Activated B cell treated with CpG ODN at 0.5 μM for 24 hours (primary cell): ENCODE data around the gene INTS4. TPM values are rescaled to one million over a fixed set of nuclear protein-coding genes. Genes with fewer than 3 reads are reported as not detected.
"Not testable (repeated sequence)": the region's sequence is repeated elsewhere in the genome, so short reads cannot be mapped to it uniquely, and the experiment has no call there.

Experiments
- ATAC-seq: fragments of 200-7000 bp; cut with Tn5 transposase; one replicate; pipeline ENCODE4 v1.10.0; 2021; ENCODE audit warnings: low read depth, mild to moderate bottlenecking, moderate library complexity
- CTCF ChIA-PET: fragments of 350-600 bp; sonication (Branson Sonifier 250); formaldehyde crosslinking; loops from one replicate; lab custom pipeline; 2021; ENCODE audit warnings: antibody characterized with exemption; lab: Charles Lee
- POLR2A ChIA-PET: fragments of 350-600 bp; sonication (Branson Sonifier 250); formaldehyde crosslinking; loops from one replicate; lab custom pipeline; 2021; ENCODE audit warnings: antibody characterized with exemption; lab: Charles Lee
- DNase-seq: peaks from one replicate; pipeline ENCODE4 v3.0.0; 2022
- H3K27ac Mint-ChIP-seq: one replicate; pipeline ENCODE4 v1.8.0; 2020; ENCODE audit warnings: mixed read lengths
- H3K27me3 Mint-ChIP-seq: one replicate; pipeline ENCODE4 v1.8.0; 2021; ENCODE audit warnings: mixed read lengths
- H3K36me3 Mint-ChIP-seq: one replicate; pipeline ENCODE4 v1.8.0; 2021; ENCODE audit warnings: low read depth, mixed read lengths
- H3K4me1 Mint-ChIP-seq: one replicate; pipeline ENCODE4 v1.8.0; 2021; ENCODE audit warnings: mixed read lengths
- H3K4me3 Mint-ChIP-seq: one replicate; pipeline ENCODE4 v1.8.0; 2020; ENCODE audit warnings: mild to moderate bottlenecking, mixed read lengths
- H3K9me3 Mint-ChIP-seq: one replicate; pipeline ENCODE4 v1.8.0; 2020; ENCODE audit warnings: mixed read lengths
- intact Hi-C: fragments of 100-400 bp; cut with micrococcal nuclease; formaldehyde crosslinking; loops from one replicate; pipeline ENCODE4 v1.15.1; 2024
- total RNA-seq: library from RNA; stranded (reverse); gene quantifications from 2 replicates; pipeline ENCODE4 v1.2.3, GENCODE V29; 2022
- TF ChIP-seq, protein P1 (sequence below): fragments of 200-600 bp; IDR thresholded peaks from one replicate; pipeline ENCODE4 v1.8.0; 2022; ENCODE audit warnings: antibody characterized with exemption, mild to moderate bottlenecking

INTS4 gene
- total RNA-seq, 1 donor from 2014 or later = 62.3 TPM

DNA sequence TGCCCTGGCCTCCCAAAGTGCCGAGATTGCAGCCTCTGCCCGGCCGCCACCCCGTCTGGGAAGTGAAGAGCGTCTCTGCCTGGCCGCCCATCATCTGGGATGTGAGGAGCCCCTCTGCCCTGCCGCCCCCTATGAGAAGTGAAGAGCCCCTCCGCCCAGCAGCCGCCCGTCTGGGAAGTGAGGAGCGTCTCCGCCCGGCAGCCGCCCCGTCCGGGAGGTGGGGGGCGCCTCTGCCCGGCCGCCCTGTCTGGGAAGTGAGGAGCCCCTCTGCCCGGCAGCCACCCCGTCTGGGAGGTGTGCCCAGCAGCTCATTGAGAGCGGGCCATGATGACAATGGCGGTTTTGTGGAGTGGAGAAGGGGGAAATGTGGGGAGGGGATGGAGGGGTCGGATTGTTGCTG, 60.9 kb downstream of the INTS4 start:
- H3K4me1 Mint-ChIP-seq, CTCF ChIA-PET, intact Hi-C loops, H3K9me3 Mint-ChIP-seq, H3K4me3 Mint-ChIP-seq, H3K27me3 Mint-ChIP-seq, ATAC-seq, POLR2A ChIA-PET, DNase-seq, H3K27ac Mint-ChIP-seq: not testable (repeated sequence)
- H3K36me3 Mint-ChIP-seq = peaks cover 74% of the 10 kb centered on the region

DNA sequence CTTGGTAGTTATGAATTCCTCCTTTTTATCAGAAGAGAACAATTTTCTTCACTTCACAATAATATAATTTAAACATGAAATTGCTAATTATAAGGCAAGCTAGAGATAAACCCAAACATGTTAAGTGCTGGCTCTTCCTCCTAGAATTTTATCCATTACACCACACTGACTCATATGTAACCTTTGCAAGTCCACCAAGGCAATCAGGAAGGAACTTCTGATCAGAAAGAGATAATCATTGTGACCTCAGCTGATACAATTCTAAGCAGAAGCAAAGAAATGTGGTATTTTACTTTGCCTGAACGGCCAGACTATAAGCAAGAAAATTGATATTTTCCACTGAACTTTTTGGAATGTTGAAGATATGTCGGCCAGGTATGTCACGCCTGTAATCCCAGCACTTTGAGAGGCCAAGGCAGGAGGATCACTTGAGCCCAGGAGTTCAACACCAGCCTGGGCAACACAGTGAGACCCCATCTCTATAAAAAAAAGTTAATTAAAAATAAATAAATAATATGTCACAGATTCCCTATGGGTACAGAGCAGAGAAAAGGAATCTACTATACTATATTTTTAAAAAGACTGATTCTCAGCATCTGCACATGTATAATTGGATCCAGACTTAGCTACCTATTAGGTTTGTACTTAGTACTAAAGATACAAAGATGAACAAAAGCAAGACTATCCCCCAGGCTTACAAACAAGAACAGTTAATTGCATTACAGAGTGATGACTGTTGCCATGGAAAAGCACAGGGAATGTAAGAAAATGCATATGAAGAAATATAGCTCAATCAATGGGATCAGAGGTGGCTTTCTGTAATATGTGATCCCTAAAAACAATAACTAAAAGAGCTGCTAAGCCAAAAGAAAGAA, 63.9 kb downstream of the INTS4 start:
- H3K4me1 Mint-ChIP-seq, CTCF ChIA-PET, H3K27me3 Mint-ChIP-seq, H3K27ac Mint-ChIP-seq, H3K9me3 Mint-ChIP-seq, H3K4me3 Mint-ChIP-seq, ATAC-seq, intact Hi-C loops, DNase-seq: not testable (repeated sequence)
- peaks cover 82% of the 10 kb centered on the region for H3K36me3 Mint-ChIP-seq
- POLR2A ChIA-PET = interaction anchor here (0.5 kb wide), 1 partner anchor 451 kb away, joined by 3 read pairs; no protein-coding TSS in a partner anchor

DNA sequence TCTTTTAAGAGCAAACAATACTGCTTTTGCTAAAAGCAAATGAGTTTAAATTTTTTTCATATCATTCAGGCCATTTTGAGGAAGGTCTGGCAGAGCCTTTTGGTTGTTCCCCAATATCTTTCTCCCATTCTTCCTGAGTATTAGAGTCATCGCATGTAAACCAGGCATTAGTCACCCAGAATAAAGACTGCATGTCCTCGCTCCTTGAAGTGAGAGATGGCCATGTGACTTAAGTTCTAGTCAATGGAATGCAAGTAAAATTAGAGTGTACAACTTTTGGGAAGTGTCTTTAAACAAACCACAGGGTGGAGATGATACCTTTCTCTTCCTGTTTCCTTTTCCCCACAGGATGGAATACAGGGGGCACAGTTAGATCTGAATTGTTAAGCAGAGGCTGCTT, 76.8 kb downstream of the INTS4 start:
- CTCF ChIA-PET, POLR2A ChIA-PET, H3K4me1 Mint-ChIP-seq, H3K9me3 Mint-ChIP-seq, H3K4me3 Mint-ChIP-seq, DNase-seq, intact Hi-C loops, H3K27me3 Mint-ChIP-seq, H3K27ac Mint-ChIP-seq, ATAC-seq: not testable (repeated sequence)
- peaks cover 52% of the 10 kb centered on the region for H3K36me3 Mint-ChIP-seq

DNA sequence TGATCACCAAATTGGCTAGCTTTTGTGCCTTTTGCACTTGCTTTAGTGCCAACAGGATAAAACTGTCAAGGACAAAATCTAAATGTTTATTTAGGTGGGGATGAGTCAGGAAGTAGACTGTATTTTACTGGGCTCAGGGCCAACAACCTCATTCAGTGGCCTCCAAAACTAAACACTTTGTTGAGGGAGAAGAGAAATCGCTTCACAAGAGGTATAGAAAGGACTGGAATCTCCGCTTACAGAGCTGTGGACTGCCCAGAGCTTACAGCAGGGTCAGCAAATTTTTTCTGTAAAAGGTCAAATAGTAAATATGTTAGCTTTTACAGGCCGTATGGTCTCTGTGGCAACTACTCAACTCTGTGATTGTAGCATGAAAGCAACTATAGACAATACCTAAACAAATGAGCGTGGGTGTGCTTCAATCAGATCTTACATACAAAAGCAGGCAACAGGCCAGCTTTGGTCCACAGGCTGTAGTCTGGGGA, 80.1 kb downstream of the INTS4 start:
- ATAC-seq, H3K9me3 Mint-ChIP-seq, DNase-seq, POLR2A ChIA-PET, H3K4me3 Mint-ChIP-seq, H3K4me1 Mint-ChIP-seq, H3K27ac Mint-ChIP-seq, intact Hi-C loops, H3K27me3 Mint-ChIP-seq, CTCF ChIA-PET: not testable (repeated sequence)
- peaks cover 59% of the 10 kb centered on the region for H3K36me3 Mint-ChIP-seq

DNA sequence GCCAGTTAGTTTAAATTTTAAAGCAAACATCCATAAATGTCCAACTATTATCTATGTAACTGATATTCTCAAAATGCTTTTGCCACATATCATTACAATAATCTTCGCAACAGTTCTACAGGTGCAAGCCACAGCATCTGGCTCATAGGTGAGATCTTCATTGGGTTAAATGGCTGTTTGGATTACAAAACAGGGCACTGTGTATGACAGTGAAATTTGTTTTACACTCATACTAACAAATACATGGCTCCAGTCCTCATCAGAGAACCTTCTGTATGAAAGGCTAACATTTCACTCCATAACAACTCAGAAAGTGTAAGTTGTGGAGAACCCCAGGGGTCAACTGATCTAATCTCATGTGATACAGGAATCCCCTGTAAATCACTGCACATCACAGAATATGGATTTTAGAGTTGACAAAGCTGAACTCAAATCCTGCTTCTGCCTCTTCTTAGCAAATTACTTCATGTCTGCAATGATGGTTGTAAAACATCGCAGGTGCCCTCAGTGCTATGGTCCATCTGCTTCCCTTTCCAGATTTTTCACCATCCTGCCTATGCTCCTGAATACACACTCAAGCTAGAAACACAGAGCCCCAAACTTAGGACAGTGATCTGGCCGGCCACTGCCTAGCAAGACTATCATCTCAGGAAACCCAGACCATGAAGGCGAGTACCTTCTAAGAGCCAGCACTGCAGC, 80.7 kb downstream of the INTS4 start:
- H3K36me3 Mint-ChIP-seq = peaks cover 61% of the 10 kb centered on the region
- DNase-seq, H3K4me1 Mint-ChIP-seq, H3K4me3 Mint-ChIP-seq, H3K27me3 Mint-ChIP-seq, CTCF ChIA-PET, H3K9me3 Mint-ChIP-seq, H3K27ac Mint-ChIP-seq, ATAC-seq, POLR2A ChIA-PET, intact Hi-C loops: not testable (repeated sequence)

DNA sequence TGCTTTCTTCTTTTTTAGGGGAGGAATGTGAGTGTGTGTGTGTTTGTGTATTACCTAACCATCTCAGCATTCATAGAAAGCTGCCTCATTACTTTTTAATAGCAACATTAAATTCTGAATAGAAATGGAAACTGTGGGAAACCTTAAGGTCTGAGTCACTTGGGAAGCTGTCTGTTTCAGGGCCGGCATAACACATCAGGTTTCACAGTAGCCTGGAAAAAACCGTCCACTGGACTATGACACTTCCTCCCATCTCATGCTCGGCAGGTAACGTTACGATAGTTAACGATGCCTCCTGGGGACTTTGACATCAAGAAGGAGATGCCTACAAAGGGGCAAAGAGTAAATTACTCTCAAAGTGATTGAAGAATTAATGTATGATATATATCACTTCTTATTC, 83.6 kb downstream of the INTS4 start:
- H3K36me3 Mint-ChIP-seq = peaks cover 66% of the 10 kb centered on the region
- H3K27me3 Mint-ChIP-seq, ATAC-seq, DNase-seq, POLR2A ChIA-PET, H3K4me3 Mint-ChIP-seq, H3K27ac Mint-ChIP-seq, CTCF ChIA-PET, H3K9me3 Mint-ChIP-seq, intact Hi-C loops, H3K4me1 Mint-ChIP-seq: not testable (repeated sequence)

DNA sequence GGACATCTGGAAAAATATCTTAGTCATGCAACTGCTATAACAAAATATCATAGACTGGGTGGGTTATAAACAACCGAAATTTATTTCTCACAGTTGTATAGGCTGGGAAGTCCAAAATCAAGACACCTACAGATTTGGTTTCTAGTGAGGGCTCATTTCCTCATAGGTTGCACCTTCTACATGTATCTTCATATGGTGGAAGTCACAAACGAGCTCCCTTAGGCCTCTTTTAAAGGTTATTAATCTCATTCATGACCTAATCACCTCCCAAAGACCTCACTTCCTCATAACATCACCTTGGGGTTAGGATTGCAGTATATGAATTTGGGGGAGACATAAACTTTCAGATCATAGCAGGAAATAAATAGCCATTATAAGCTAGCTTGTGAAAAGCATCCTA, 85.2 kb downstream of the INTS4 start:
- Mint-ChIP-seq H3K9me3 (no peaks in the 10 kb centered on the region), H3K4me1 (no peaks in the 10 kb centered on the region), H3K36me3 (peaks cover 63% of the 10 kb centered on the region), H3K4me3 (no peak overlapping the region), H3K27ac (no peak overlapping the region), H3K27me3 (no peaks in the 10 kb centered on the region)
- DNase-seq (no peak), ATAC-seq (no peak)
- intact Hi-C loops = no loop called here
- TF ChIP-seq, protein P1, sequence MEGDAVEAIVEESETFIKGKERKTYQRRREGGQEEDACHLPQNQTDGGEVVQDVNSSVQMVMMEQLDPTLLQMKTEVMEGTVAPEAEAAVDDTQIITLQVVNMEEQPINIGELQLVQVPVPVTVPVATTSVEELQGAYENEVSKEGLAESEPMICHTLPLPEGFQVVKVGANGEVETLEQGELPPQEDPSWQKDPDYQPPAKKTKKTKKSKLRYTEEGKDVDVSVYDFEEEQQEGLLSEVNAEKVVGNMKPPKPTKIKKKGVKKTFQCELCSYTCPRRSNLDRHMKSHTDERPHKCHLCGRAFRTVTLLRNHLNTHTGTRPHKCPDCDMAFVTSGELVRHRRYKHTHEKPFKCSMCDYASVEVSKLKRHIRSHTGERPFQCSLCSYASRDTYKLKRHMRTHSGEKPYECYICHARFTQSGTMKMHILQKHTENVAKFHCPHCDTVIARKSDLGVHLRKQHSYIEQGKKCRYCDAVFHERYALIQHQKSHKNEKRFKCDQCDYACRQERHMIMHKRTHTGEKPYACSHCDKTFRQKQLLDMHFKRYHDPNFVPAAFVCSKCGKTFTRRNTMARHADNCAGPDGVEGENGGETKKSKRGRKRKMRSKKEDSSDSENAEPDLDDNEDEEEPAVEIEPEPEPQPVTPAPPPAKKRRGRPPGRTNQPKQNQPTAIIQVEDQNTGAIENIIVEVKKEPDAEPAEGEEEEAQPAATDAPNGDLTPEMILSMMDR = no peak
- ChIA-PET CTCF (no interaction called here), POLR2A (no interaction called here)

DNA sequence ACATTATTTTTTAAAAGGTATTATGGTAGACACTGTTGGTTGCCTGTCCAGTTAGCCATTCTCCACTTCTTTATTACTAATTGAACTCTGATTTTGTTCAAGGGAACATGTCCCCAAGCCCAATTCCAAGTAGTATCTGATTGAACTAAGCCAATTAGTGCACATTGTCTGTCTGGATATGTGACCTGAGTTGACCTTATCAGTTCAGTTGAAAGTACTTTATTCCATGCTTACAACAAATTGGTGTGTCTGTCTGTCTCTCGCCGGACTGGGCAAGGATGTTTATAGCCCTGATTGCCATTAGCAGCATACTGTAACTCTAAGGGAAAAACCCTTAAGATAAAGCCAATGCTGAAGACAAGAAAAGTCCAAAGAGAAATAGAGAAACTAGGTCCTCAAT, 85.6 kb downstream of the INTS4 start:
- ChIA-PET CTCF (no interaction called here), POLR2A (no interaction called here)
- H3K36me3 Mint-ChIP-seq = peaks cover 62% of the 10 kb centered on the region

DNA sequence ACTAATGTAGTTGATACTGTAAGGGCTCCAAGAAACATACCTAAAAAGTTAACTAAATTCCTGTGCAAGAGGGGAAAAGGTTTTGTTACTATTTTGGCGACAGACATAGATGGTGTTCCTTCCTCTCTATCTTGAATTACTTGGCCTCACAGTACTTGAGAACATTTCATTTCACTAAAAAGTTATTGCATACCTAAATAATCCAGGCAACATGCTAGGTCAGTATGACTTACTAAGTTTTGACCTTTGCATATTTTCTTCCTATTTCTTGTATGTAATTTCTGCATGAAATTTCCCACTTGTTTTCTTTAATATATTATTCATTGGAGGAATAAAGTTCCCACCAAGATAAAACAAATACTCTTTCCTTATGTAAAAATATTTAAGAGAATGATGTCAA, 99.5 kb downstream of the INTS4 start:
- H3K4me3 Mint-ChIP-seq, intact Hi-C loops, H3K27ac Mint-ChIP-seq, CTCF ChIA-PET, H3K9me3 Mint-ChIP-seq, ATAC-seq, H3K27me3 Mint-ChIP-seq, DNase-seq, POLR2A ChIA-PET, H3K4me1 Mint-ChIP-seq: not testable (repeated sequence)
- peaks cover 54% of the 10 kb centered on the region for H3K36me3 Mint-ChIP-seq

More for the DNA sequence above, 85.6 kb downstream of the INTS4 start:
- Mint-ChIP-seq H3K9me3 (no peaks in the 10 kb centered on the region), H3K4me1 (no peaks in the 10 kb centered on the region), H3K27me3 (no peaks in the 10 kb centered on the region), H3K4me3 (no peak overlapping the region), H3K27ac (no peak overlapping the region)
- TF ChIP-seq, protein P1 = no peak
- intact Hi-C loops = no loop called here
- DNase-seq (no peak), ATAC-seq (no peak)

DNA sequence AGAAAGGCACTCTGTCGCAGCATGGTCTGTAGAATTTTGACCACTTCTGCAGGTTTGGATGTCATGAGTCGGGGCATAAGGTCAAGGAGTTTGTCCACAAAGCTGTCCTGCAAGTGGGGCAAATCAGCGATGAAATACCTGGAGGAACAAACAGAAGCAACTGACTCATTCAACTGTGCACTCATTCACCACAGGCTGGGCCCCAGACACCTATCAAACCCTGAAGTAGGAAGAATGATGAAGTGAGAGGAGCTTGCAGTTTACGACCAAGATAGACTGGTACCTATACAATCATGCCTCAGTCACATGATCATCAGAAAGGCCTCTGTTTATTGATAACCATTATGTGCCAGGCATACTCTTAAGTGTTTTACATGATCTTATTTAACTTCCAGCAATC, 102.8 kb downstream of the INTS4 start:
- ATAC-seq, CTCF ChIA-PET: not testable (repeated sequence)
- peaks cover 65% of the 10 kb centered on the region for H3K36me3 Mint-ChIP-seq

More for the DNA sequence above, 102.8 kb downstream of the INTS4 start:
- intact Hi-C loops, H3K4me1 Mint-ChIP-seq, H3K27ac Mint-ChIP-seq, POLR2A ChIA-PET, H3K4me3 Mint-ChIP-seq, H3K9me3 Mint-ChIP-seq, H3K27me3 Mint-ChIP-seq, DNase-seq: not testable (repeated sequence)
